SK-N-SH treated with all-trans-retinoic acid at 6 μM for 48 hours (cell line): ENCODE data around the gene CCDC174.

ENCODE experiments used
- ATAC-seq: fragments of 200-7000 bp; cut with Tn5 transposase; 3 replicates; pipeline ENCODE4 v1.9.1; 2020; ENCODE audit warnings: mild to moderate bottlenecking, moderate library complexity
- ARNTL ChIP-seq: fragments of 450-650 bp; formaldehyde crosslinking; IDR thresholded peaks from 2 replicates; pipeline ENCODE4 v1.5.0; 2020; ENCODE audit warnings: low read depth, mild to moderate bottlenecking, moderate library complexity, borderline replicate concordance
- BACH2 ChIP-seq: fragments of 250-450 bp; sonication (Bioruptor Pico); IDR thresholded peaks from 2 replicates; pipeline ENCODE4 v1.9.0; 2021; ENCODE audit warnings: mild to moderate bottlenecking, borderline replicate concordance
- CREB5 ChIP-seq: fragments of 250-450 bp; sonication (Bioruptor Pico); IDR thresholded peaks from 2 replicates; pipeline ENCODE4 v1.5.1; 2020; ENCODE audit warnings: low read depth, mild to moderate bottlenecking, moderate library complexity
- CSDC2 ChIP-seq: fragments of 250-450 bp; sonication (Bioruptor Pico); IDR thresholded peaks from 2 replicates; pipeline ENCODE4 v1.5.0; 2020; ENCODE audit warnings: mild to moderate bottlenecking, moderate library complexity
- CSRNP3 ChIP-seq: fragments of 250-450 bp; sonication (Bioruptor Pico); IDR thresholded peaks from 2 replicates; pipeline ENCODE4 v1.5.1; 2021; ENCODE audit warnings: mild to moderate bottlenecking, moderate library complexity
- ESRRG ChIP-seq: fragments of 250-450 bp; sonication (Bioruptor Pico); IDR thresholded peaks from 2 replicates; pipeline ENCODE4 v1.6.1; 2021; ENCODE audit warnings: mild to moderate bottlenecking
- GLIS3 ChIP-seq: fragments of 250-450 bp; sonication (Bioruptor Pico); IDR thresholded peaks from 2 replicates; pipeline ENCODE4 v1.5.0; 2020; ENCODE audit warnings: mild to moderate bottlenecking, moderate library complexity
- ISL1 ChIP-seq: fragments of 250-450 bp; sonication (Bioruptor Pico); IDR thresholded peaks from 2 replicates; pipeline ENCODE4 v2.1.2; 2022; ENCODE audit warnings: mild to moderate bottlenecking, moderate library complexity
- OSR1 ChIP-seq: fragments of 250-450 bp; sonication (Bioruptor Pico); IDR thresholded peaks from 2 replicates; pipeline ENCODE4 v1.8.0; 2022; ENCODE audit warnings: moderate library complexity, mild to moderate bottlenecking, inconsistent platforms
- PATZ1 ChIP-seq: fragments of 250-450 bp; sonication (Bioruptor Pico); IDR thresholded peaks from 2 replicates; pipeline ENCODE4 v1.8.0; 2020; ENCODE audit warnings: mild to moderate bottlenecking, moderate library complexity, borderline replicate concordance
- POU6F1 ChIP-seq: fragments of 250-450 bp; sonication (Bioruptor Pico); IDR thresholded peaks from 2 replicates; pipeline ENCODE4 v1.8.0; 2021; ENCODE audit warnings: low read depth, mild to moderate bottlenecking, moderate library complexity, borderline replicate concordance
- PPARA ChIP-seq: fragments of 250-450 bp; sonication (Bioruptor Pico); IDR thresholded peaks from 2 replicates; pipeline ENCODE4 v1.5.0; 2020; ENCODE audit warnings: mild to moderate bottlenecking, borderline replicate concordance
- RARB ChIP-seq: fragments of 250-450 bp; sonication (Bioruptor Pico); IDR thresholded peaks from 2 replicates; pipeline ENCODE4 v1.8.0; 2021; ENCODE audit warnings: mild to moderate bottlenecking, moderate library complexity
- SNAI2 ChIP-seq: fragments of 250-450 bp; sonication (Bioruptor Pico); IDR thresholded peaks from 2 replicates; pipeline ENCODE4 v1.5.0; 2020; ENCODE audit warnings: mild to moderate bottlenecking, moderate library complexity
- TCF4 ChIP-seq: fragments of 250-450 bp; sonication (Bioruptor Pico); IDR thresholded peaks from 2 replicates; pipeline ENCODE4 v1.8.0; 2021; ENCODE audit warnings: mild to moderate bottlenecking, moderate library complexity, borderline replicate concordance
- TSHZ2 ChIP-seq: fragments of 250-450 bp; sonication (Bioruptor Pico); IDR thresholded peaks from 2 replicates; pipeline ENCODE4 v1.5.0; 2020; ENCODE audit warnings: mild to moderate bottlenecking, moderate library complexity
- ZFP3 ChIP-seq: fragments of 250-450 bp; sonication (Bioruptor Pico); IDR thresholded peaks from 2 replicates; pipeline ENCODE4 v1.5.0; 2020; ENCODE audit warnings: mild to moderate bottlenecking, moderate library complexity
- ZFP30 ChIP-seq: fragments of 450-650 bp; formaldehyde crosslinking; IDR thresholded peaks from 2 replicates; pipeline ENCODE4 v1.5.0; 2022; ENCODE audit warnings: mild to moderate bottlenecking, moderate library complexity
- ZNF565 ChIP-seq: fragments of 450-650 bp; formaldehyde crosslinking; conservative IDR thresholded peaks from 2 replicates; pipeline ENCODE4 v1.5.0; 2020; ENCODE audit warnings: low read depth, mild to moderate bottlenecking, moderate library complexity
- ZNF70 ChIP-seq: fragments of 450-650 bp; formaldehyde crosslinking; IDR thresholded peaks from 2 replicates; pipeline ENCODE4 v1.5.0; 2020; ENCODE audit warnings: mild to moderate bottlenecking, moderate library complexity
- ZNF8 ChIP-seq: fragments of 450-650 bp; formaldehyde crosslinking; IDR thresholded peaks from 2 replicates; pipeline ENCODE4 v1.5.0; 2020; ENCODE audit warnings: mild to moderate bottlenecking, moderate library complexity

Gene CCDC174

GRCh38 chr3:14678015-14678503, 26.5 kb downstream of the CCDC174 start:
- TF ChIP-seq ZFP3 (CRISPR knock-in tag) (no peak), ZFP30 (no peak), POU6F1 (CRISPR knock-in tag) (no peak), ARNTL (CRISPR knock-in tag) (no peak), OSR1 (no peak), CSDC2 (CRISPR knock-in tag) (no peak), ESRRG (CRISPR knock-in tag) (no peak), PATZ1 (no peak), SNAI2 (no peak), ISL1 (CRISPR knock-in tag) (no peak), ZNF8 (CRISPR knock-in tag) (no peak), CSRNP3 (CRISPR knock-in tag) (no peak), BACH2 (no peak), RARB (CRISPR knock-in tag) (no peak), GLIS3 (CRISPR knock-in tag) (no peak), CREB5 (no peak), TCF4 (no peak), ZNF565 (CRISPR knock-in tag) (no peak)
- no peak for ATAC-seq

GRCh38 chr3:14680115-14680514, 28.6 kb downstream of the CCDC174 start:
- TF ChIP-seq ZNF8 (CRISPR knock-in tag) = peak; percentile 98
- TF ChIP-seq OSR1 = no peak
- TF ChIP-seq ZFP30 = no peak
- no peak for TF ChIP-seq BACH2
- no peak for ATAC-seq

- no peak for ATAC-seq
- TF ChIP-seq ARNTL (CRISPR knock-in tag) (no peak), BACH2 (no peak), TCF4 (no peak), GLIS3 (CRISPR knock-in tag) (no peak), ZFP3 (CRISPR knock-in tag) (no peak), CSRNP3 (CRISPR knock-in tag) (no peak), ISL1 (CRISPR knock-in tag) (no peak), ZFP30 (no peak)
Observed at GRCh38 chr3:14680716-14681115, 29.2 kb downstream of the CCDC174 start.

GRCh38 chr3:14684447-14684846, 32.9 kb downstream of the CCDC174 start:
- ATAC-seq = no peak
- TF ChIP-seq TSHZ2 (CRISPR knock-in tag) = no peak
- TF ChIP-seq CSRNP3 (CRISPR knock-in tag) = no peak
- TF ChIP-seq OSR1 = no peak
- no peak for TF ChIP-seq ZNF70 (CRISPR knock-in tag)
- no peak for TF ChIP-seq TCF4
- TF ChIP-seq CREB5 = no peak
- no peak for TF ChIP-seq PPARA (CRISPR knock-in tag)
- no peak for TF ChIP-seq ZNF8 (CRISPR knock-in tag)
- no peak for TF ChIP-seq BACH2
- TF ChIP-seq ARNTL (CRISPR knock-in tag) = no peak
